ENCODE measurements around the gene TP73.
A peak's percentile ranks its signal among the peaks of the same experiment; 100 is the strongest.

Gene TP73

DNA sequence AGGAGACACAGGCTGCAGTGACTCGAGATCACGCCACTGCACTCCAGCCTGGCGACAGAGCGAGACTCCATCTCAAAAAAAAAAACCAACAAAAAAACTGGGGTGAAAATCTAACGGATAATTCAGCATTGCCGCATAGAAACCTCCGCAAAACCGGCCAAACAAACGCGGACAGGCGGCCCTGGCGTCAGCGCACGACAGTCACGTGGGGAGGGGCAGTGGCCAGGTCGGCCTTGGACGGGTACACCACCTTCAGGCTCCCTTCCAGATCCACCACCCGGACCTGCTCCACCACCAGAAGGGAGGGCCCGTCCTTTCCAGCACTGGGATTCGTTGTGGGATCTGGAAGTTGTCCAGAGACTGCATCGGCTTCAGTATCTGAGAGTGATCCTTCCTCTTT, 128.6 kb downstream of the TP73 start:
- TF ChIP-seq, protein P1, sequence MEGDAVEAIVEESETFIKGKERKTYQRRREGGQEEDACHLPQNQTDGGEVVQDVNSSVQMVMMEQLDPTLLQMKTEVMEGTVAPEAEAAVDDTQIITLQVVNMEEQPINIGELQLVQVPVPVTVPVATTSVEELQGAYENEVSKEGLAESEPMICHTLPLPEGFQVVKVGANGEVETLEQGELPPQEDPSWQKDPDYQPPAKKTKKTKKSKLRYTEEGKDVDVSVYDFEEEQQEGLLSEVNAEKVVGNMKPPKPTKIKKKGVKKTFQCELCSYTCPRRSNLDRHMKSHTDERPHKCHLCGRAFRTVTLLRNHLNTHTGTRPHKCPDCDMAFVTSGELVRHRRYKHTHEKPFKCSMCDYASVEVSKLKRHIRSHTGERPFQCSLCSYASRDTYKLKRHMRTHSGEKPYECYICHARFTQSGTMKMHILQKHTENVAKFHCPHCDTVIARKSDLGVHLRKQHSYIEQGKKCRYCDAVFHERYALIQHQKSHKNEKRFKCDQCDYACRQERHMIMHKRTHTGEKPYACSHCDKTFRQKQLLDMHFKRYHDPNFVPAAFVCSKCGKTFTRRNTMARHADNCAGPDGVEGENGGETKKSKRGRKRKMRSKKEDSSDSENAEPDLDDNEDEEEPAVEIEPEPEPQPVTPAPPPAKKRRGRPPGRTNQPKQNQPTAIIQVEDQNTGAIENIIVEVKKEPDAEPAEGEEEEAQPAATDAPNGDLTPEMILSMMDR (IDR thresholded peaks at IDR 0.05; ENCODE audit: low read depth, low read length), result no peak
- in situ Hi-C loops (cut with HindIII; ENCODE audit: low sequenced_read_pairs), result no loop called here
- no peak overlapping the region for H3K4me3 ChIP-seq (ENCODE audit: low read depth, low read length)
- no peak for DNase-seq (ENCODE audit: low read depth, low spot score)

DNA sequence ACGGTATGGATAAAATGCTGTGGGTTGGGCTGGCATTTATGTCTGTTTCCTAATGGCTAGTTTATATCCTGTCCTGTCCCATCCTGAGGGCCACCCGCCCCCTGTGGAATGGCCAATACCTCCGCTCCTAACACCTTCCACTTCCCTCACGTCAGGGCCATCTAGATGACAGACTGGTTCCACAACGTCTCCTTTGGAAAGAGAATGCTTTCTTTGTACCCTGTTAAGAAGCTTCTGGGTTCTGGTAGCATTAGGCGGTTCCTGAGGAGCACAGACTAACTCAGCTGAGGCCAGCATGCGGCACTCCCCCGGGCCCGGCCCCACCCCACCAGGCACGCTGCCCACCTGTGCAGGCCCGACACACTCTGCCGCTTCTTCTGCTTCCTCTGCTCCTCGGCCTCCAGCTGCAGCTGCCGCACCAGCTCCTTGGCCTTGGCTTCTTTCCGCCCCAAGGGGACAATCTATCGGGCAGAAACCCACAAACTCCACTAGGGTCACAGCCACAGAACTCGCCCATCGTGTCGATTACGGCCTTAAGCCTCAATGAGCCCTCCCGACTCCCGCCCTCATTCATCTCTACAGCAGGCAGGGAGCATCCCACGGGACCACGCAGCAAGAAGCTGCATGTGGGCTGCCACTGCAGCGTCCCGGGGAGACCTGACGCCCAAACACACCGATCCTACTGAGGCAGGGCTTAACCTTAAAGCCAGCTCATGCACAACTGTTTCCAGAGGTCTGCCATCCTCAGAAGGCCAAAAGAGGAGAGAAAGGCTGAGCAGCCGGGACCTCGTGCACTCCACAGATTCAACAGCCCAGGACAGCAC, 131.5 kb downstream of the TP73 start:
- in situ Hi-C loops (cut with HindIII; ENCODE audit: low sequenced_read_pairs), result no loop called here
- no peak overlapping the region for H3K4me3 ChIP-seq (ENCODE audit: low read depth, low read length)
- TF ChIP-seq, protein P1 (IDR thresholded peaks at IDR 0.05; ENCODE audit: low read depth, low read length), result no peak
- no peak for DNase-seq (ENCODE audit: low read depth, low spot score)

DNA sequence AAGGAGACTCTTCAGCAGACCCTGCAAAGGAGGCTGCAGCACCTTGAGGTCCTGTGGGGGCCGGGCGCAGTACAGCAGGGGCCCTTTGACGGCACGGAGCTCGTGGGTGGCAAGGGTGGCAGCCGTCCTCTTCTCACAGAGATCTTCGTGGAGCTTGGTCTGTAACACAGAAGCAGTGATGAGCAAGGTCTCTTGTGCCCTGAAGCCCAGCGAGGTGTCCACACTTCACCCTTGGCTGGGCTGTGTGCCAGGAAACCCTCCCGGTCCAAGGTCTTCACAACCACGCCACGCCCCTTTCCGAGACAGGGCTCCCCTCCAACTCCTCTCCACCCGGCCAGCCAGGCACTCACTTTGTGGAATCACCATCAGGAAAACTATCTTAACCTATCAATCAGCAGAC, 132.7 kb downstream of the TP73 start:
- no peak overlapping the region for H3K4me3 ChIP-seq (ENCODE audit: low read depth, low read length)
- no peak for DNase-seq (ENCODE audit: low read depth, low spot score)
- in situ Hi-C loops (cut with HindIII; ENCODE audit: low sequenced_read_pairs), result no loop called here
- TF ChIP-seq, protein P1 (IDR thresholded peaks at IDR 0.05; ENCODE audit: low read depth, low read length), result no peak

DNA sequence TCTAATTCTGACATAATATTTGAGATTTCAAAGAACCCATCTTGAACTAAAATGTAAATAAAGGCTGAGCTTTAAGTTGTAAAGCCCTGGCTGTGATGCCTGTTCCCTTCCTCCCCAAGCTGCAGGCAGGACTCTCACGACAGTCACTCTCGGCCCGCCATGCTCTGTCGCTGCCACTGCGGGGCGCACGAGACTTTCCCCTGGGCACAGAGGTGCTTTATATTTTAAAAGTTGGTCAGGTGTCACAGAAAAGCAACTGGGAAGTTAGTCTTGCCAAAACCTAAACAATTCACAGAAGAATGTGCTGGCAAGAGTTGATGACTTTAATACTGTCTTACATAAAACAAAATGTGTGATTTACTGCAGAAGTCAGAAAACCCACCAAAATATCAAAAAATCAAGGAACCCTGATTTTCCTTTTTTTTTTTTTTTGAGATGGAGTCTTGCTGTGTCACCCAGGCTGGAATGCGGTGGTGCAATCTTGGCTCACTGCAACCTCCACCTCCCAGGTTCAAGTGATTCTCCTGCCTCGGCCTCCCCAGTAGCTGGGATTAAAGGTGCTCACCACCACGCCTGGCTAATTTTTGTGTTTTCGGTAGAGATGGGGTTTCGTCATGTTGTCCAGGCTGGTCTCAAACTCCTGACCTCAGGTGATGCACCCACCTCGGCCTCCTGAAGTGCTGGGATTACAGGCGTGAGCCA, 133.3 kb downstream of the TP73 start:
- DNase-seq (ENCODE audit: low read depth, low spot score), result no peak
- no peak overlapping the region for H3K4me3 ChIP-seq (ENCODE audit: low read depth, low read length)
- TF ChIP-seq, protein P1 (IDR thresholded peaks at IDR 0.05; ENCODE audit: low read depth, low read length), result peak; percentile 44
- in situ Hi-C loops (cut with HindIII; ENCODE audit: low sequenced_read_pairs), result no loop called here
